ENCODE measurements around the gene HNRNPA3. TPM values are rescaled to one million over a fixed set of nuclear protein-coding genes. Genes with fewer than 3 reads are reported as not detected.

HNRNPA3 gene
- total and polyA plus RNA-seq, 2 donors (not counting 1 experiment from before 2014, with no cell fraction given), result 45.1 to 200 TPM

GRCh38 chr2:177164131-177164530, 48.5 kb upstream of the HNRNPA3 start:
- DNase-seq (no peak), ATAC-seq (ENCODE audit: low read depth) (no peak)
- peaks cover 4% of the 10 kb centered on the region for H3K27me3 Mint-ChIP-seq
- no peaks in the 10 kb centered on the region for H3K36me3 ChIP-seq (replicated peaks in 1 of 2; ENCODE audit: control extremely low read depth in 1 of 2, control insufficient read depth in 1 of 2, extremely low read depth in 1 of 2, insufficient read depth in 2 of 2, low read length in 1 of 2)
- intact Hi-C loops (cut with micrococcal nuclease), result loop anchor here (1.0 to 5.0 kb wide), 9 partner anchors 99 to 1037 kb away; partner anchors contain the start of gene HOXD8
- TF ChIP-seq EZH2 (IDR thresholded peaks at IDR 0.05; ENCODE audit: borderline replicate concordance, insufficient read depth, low read depth, low read length, poor library complexity, severe bottlenecking), result no peak
- no peak for TF ChIP-seq CTCF (IDR thresholded peaks at IDR 0.05)
- no peak overlapping the region for H3K27ac ChIP-seq (ENCODE audit: low read length in 2 of 2)
- no peak overlapping the region for H3K4me3 ChIP-seq (ENCODE audit: control extremely low read depth in 1 of 5, extremely low read depth in 1 of 5, insufficient read depth in 1 of 5, low read depth in 2 of 5, low read length in 4 of 5)
- peak overlapping the region; percentile 74 for H3K4me2 ChIP-seq (replicated peaks; ENCODE audit: low read depth, low read length, poor library complexity, severe bottlenecking)
- H4K20me1 ChIP-seq (ENCODE audit: control insufficient read depth, insufficient read depth, low read length, poor library complexity, severe bottlenecking), result no peaks in the 10 kb centered on the region
- no peak overlapping the region for H3K9ac ChIP-seq (ENCODE audit: low read length)
- no peak overlapping the region for H3K27ac Mint-ChIP-seq
- H3K79me2 ChIP-seq (ENCODE audit: control insufficient read depth, insufficient read depth, low read length), result no peaks in the 10 kb centered on the region
- H3K4me1 ChIP-seq (ENCODE audit: control insufficient read depth in 2 of 2, insufficient read depth in 2 of 2, low read length in 2 of 2), result peaks cover 19 to 25% of the 10 kb centered on the region in 2 donors
- no peaks in the 10 kb centered on the region for H3K9me3 Mint-ChIP-seq (ENCODE audit: insufficient read depth)
- CTCF ChIA-PET, result interaction anchor here (0.8 to 7.7 kb wide), 61 partner anchors 10 to 1037 kb away, joined by 3 to 228 read pairs (median 7); partner anchors contain the start of genes AGPS, HNRNPA3 and NFE2L2
- 0% methylated on average over 1 of the region's 3 CpGs for WGBS (ENCODE audit: insufficient coverage)
- POLR2A ChIA-PET, result interaction anchor here (0.8 to 4.3 kb wide), 5 partner anchors 48 to 171 kb away, joined by 3 to 66 read pairs (median 4); partner anchors contain the start of genes HNRNPA3 and NFE2L2
- H3K27me3 ChIP-seq (replicated peaks in 1 of 4; ENCODE audit: control extremely low read depth in 1 of 4, control insufficient read depth in 3 of 4, insufficient read depth in 4 of 4, low read length in 3 of 4), result no peaks in the 10 kb centered on the region
- H3K9me3 ChIP-seq (ENCODE audit: control extremely low read depth in 1 of 3, control insufficient read depth in 2 of 3, insufficient read depth in 1 of 3, low read length in 2 of 3), result no peaks in the 10 kb centered on the region
- H3K4me3 Mint-ChIP-seq, result no peak overlapping the region
- H3K4me1 Mint-ChIP-seq, result peaks cover 19% of the 10 kb centered on the region
- H2AFZ ChIP-seq (ENCODE audit: insufficient read depth, low read depth, low read length, poor library complexity, severe bottlenecking), result peak overlapping the region; percentile 81

GRCh38 chr2:177164584-177165052, 48.0 kb upstream of the HNRNPA3 start:
- no CpG with 5 or more reads among the region's 13 CpGs for WGBS (ENCODE audit: insufficient coverage)
- H3K4me2 ChIP-seq (replicated peaks; ENCODE audit: low read depth, low read length, poor library complexity, severe bottlenecking), result peak overlapping the region; percentile 74
- peak overlapping the region; percentile 38 to 71 (median 50) for H3K4me3 ChIP-seq (ENCODE audit: control extremely low read depth in 1 of 5, extremely low read depth in 1 of 5, insufficient read depth in 1 of 5, low read depth in 2 of 5, low read length in 4 of 5)
- Mint-ChIP-seq H3K27ac (no peak overlapping the region), H3K9me3 (ENCODE audit: insufficient read depth) (no peaks in the 10 kb centered on the region), H3K27me3 (peaks cover 4% of the 10 kb centered on the region), H3K4me1 (peaks cover 22% of the 10 kb centered on the region), H3K4me3 (no peak overlapping the region)
- no peaks in the 10 kb centered on the region for H3K36me3 ChIP-seq (replicated peaks in 1 of 2; ENCODE audit: control extremely low read depth in 1 of 2, control insufficient read depth in 1 of 2, extremely low read depth in 1 of 2, insufficient read depth in 2 of 2, low read length in 1 of 2)
- ChIA-PET POLR2A (interaction anchor here (0.5 to 4.3 kb wide), 7 partner anchors 10 to 467 kb away, joined by 3 to 66 read pairs (median 4); partner anchors contain the start of genes HNRNPA3 and NFE2L2), CTCF (interaction anchor here (0.6 to 7.7 kb wide), 81 partner anchors 8 to 1216 kb away, joined by 3 to 228 read pairs (median 5); partner anchors contain the start of genes AGPS, HNRNPA3 and NFE2L2)
- H2AFZ ChIP-seq (ENCODE audit: insufficient read depth, low read depth, low read length, poor library complexity, severe bottlenecking), result peak overlapping the region; percentile 81
- peak; percentile 86 for DNase-seq
- no peaks in the 10 kb centered on the region for H4K20me1 ChIP-seq (ENCODE audit: control insufficient read depth, insufficient read depth, low read length, poor library complexity, severe bottlenecking)
- peak overlapping the region; percentile 62 for H3K9ac ChIP-seq (ENCODE audit: low read length)
- TF ChIP-seq EZH2 (IDR thresholded peaks at IDR 0.05; ENCODE audit: borderline replicate concordance, insufficient read depth, low read depth, low read length, poor library complexity, severe bottlenecking) (no peak), CTCF (IDR thresholded peaks at IDR 0.05) (peak; percentile 100)
- no peaks in the 10 kb centered on the region for H3K79me2 ChIP-seq (ENCODE audit: control insufficient read depth, insufficient read depth, low read length)
- peak; percentile 66 for ATAC-seq (ENCODE audit: low read depth)
- intact Hi-C loops (cut with micrococcal nuclease), result loop anchor here (1.0 to 5.0 kb wide), 9 partner anchors 99 to 1037 kb away; partner anchors contain the start of gene HOXD8
- peak overlapping the region; percentile 81 to 90 for H3K27ac ChIP-seq (ENCODE audit: low read length in 2 of 2)
- no peaks in the 10 kb centered on the region for H3K9me3 ChIP-seq (ENCODE audit: control extremely low read depth in 1 of 3, control insufficient read depth in 2 of 3, insufficient read depth in 1 of 3, low read length in 2 of 3)
- H3K4me1 ChIP-seq (ENCODE audit: control insufficient read depth in 2 of 2, insufficient read depth in 2 of 2, low read length in 2 of 2), result peaks cover 19 to 25% of the 10 kb centered on the region in 2 donors
- no peaks in the 10 kb centered on the region for H3K27me3 ChIP-seq (replicated peaks in 1 of 4; ENCODE audit: control extremely low read depth in 1 of 4, control insufficient read depth in 3 of 4, insufficient read depth in 4 of 4, low read length in 3 of 4)

All from B cell (primary cell).